CD4-positive, alpha-beta T cell treated with Interleukin-6 at 100 ng/mL for 8 hours (primary cell): ENCODE data around the gene MMAB.

ENCODE experiments used
- DNase-seq: peaks from one replicate; pipeline ENCODE4 v3.0.0-alpha.2; 2020; ENCODE audit warnings: mixed read lengths, low spot score

Gene MMAB

DNA sequence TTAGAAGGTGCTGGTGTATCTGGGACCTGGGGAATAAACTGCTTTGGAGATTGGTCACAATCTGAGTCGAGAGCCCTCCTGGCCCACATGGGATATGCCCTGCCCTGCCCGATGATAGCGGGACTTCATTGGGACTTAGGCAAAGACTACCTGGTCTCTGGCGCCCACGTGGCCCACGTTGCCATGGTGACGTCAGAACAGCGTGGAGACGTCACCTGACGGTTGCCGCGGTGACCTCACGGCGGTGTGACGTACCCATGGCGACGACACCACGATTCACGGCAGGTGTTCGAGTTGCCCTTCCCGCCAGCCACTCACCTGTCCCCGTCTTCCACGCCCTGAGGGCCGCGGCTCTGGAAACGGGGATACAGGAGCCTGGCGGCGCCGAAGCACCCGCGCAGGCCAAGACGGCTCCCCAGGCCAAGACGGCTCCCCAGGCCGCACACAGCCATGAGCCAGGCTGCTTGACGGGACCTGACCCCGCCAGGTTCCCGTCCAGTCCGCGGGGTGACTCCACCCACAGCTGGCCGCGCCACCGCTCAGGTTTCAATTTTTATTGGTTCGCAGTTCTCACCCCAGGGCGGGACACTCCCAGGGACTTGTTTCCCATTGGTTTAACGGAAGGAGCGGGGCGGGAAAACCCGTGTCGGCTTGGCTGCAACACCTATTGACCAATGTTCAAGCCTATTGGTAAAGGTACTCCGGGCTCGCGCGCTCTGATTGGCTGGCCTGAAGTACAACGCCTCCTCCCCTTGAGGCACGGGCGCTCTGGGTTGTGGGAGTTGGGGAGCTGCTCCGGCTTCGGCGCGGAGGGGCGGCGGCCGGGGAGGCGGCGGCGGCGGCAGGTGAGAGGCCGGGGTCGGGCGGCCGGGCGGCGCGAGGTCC, at the start of gene MMAB, which contains the start of gene MVK:
MMAB (minus strand) TSS at position 476 of the 885 bp plus-strand sequence; CDS start at position 452, 24 bp downstream.
MVK (plus strand) TSS at position 766 of the 885 bp plus-strand sequence. CDS start 1,029 bp downstream, outside the sequence.
- DNase-seq = peak; percentile 99

DNA sequence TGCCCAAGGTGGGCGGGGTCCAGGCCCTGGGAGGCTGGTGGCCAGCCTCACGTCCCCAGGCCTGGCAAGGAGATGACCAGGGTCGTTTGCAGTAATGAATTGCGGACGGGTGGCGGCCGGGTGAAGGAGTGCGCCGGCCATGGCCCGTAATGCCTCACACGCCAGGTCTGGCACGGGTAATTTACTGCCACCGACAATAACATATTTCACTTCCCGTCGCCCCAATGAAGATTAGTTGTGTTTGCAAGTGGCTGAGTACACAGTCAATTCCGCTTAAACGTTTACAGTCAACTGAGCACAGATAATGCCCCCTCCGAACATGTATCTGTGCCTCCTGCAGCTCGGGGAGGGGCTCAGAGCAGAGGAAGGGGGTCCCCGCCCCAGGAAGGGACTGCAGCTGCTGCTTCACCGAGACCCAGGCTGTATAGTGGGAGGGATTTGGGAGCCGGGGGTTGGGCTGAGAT, 48.6 kb upstream of the MMAB start:
- DNase-seq = no peak

DNA sequence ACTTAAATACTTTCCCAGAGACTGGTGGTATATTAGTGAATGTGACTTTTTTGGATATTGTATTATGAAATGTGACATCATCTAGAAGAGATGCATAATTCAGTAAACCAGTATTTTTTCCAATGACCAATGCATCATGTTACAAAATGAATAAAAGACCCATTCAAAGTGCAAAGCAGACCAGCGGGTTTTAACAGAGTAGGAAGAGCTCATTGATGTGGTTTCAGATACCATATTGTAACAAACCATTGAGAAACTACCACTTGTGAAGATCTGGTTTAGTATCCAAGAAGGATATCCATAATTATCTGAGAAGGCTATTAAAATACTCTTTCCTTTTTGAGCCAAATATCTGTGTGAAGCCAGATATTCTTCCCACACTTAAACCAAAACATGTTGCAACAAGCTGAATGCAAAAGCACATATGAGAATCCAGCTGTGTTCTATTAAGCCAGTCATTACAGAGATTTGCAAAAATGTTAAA, 47.9 kb upstream of the MMAB start:
- no peak for DNase-seq

DNA sequence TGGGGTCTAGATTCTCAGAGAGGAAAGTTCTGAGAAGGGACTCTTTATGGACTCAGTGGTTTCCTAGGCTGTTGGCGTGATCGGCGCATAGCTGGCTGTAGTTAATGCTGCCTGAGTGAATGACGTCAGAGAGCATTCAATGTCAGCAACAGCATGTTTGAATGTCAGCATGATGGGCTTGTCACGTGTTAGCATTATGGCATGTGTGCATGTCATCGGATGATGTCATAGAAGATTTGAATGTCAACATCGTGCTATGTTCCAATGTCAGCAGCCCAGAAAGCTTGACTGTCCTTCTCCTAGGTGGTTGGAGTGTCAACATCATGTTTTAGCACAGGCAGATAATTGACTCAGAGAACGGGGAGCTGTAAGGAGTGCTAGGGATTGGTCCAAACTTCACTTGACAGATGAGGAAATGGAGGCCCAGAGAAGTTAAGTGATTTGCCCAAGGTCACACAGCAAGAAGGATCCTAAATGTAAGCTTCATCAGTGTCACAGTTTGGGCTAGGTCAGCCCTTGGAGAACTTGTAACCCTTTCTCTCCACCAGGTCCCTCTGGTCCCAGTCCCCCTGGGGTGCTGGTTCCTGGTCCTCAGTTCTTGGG, 45.8 kb upstream of the MMAB start:
- no peak for DNase-seq

DNA sequence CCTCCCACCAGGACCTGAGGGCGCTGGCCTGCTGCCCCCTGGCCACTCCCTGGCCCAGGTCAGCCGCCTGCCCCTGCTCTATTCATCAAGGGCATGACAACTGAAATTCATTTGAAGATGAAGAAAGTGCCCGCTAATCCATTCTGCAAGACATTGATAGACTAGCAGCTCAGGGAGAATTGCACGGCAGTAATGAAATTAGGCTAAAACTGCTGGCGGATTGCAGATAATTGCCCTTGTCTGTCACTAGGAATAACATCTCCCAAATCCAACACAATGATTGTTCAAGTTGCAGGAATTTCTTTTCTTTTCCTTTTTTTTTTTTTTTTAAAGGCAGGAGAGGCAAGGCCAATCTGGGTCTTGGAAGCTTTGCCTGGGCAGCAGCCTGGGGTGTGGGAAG, 44.8 kb upstream of the MMAB start:
- no peak for DNase-seq

DNA sequence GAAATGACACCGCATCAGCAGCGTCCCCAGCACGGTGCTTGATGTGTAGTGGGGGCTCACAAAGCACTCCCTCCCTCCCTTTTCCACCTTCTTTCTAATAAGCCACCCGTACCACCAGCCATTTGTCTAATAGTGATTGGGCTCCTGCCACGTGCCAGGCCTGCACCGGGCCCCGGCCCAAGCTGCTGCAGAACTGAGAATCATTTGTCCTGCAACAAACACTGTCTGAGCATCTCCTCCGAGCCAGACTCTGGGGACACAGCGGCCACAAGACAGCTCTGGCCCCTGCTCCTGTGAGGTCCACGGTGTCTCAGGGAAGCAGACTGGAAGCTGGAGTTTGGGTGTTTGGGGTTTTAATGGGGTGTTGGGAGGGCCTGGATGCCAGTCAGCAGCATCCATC, 44.2 kb upstream of the MMAB start:
- DNase-seq = no peak

DNA sequence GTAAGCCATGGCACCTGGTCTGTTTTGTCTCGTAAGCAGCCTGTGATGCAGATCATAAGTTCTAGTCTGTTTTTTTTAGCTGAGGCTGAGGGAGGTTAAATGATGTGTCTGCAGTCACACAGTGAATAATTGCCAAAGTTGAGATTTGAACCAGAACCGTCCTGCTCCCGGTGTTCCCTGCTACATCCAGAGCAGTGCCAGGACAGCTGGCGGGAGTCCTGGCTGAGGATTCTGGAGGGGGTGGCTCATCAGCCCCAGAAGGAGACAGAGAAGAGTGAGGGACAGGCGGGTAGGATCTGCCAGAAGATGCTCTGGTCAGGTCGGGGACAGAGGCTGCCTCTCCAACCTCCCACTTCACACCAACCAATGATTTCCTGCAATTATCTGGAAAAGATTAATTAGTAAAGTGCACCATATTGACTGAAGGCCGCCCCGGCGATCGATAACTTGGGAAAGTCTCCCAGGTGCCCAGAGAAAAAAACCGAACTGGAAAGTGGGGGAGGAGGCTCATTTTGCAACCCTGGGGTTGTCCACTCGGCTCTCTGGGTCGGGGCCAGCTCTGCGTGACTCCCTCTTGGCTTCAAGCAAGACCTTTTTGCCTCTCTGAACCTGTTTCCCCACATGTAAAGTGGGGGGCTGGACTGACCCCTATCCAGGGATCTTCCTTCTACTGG, 42.4 kb upstream of the MMAB start:
- no peak for DNase-seq

DNA sequence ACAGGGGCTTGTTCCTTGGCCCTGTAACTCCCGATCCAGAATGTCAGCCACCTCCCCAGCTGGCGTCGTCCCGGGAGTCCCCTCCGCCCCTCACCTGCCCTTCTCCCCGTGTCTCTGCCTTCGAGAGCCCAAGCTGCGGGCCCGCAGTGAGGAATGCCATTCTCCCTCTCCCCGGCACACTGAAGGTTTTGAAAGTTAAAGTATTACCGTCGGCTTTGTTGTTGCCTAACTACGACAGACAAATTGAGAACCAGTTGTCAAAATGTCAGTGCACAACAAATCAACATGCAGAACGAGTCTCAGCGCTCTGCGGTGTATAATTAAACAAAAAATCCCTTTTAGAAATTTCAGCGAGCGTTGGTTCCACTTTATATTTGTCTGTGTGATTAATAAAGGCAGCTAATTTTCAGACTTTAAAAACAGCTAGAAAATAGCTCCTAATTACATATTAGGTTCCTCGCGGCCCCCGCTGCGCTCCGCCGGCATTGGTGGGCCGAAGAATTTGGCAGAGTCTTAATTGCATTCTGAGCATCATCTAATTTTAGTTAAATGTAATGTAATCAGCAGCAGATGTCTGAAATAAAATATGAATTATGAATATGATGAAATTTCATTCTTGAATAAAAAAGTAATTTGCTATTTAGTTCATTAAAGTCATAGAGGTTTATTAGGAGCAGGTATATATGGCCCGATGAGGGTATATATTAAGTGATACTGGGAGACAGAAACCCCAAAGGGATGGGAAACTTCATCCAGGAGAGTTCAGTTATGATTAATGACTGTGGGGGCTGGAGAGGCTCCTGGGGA, 40.5 kb upstream of the MMAB start:
- DNase-seq = no peak

DNA sequence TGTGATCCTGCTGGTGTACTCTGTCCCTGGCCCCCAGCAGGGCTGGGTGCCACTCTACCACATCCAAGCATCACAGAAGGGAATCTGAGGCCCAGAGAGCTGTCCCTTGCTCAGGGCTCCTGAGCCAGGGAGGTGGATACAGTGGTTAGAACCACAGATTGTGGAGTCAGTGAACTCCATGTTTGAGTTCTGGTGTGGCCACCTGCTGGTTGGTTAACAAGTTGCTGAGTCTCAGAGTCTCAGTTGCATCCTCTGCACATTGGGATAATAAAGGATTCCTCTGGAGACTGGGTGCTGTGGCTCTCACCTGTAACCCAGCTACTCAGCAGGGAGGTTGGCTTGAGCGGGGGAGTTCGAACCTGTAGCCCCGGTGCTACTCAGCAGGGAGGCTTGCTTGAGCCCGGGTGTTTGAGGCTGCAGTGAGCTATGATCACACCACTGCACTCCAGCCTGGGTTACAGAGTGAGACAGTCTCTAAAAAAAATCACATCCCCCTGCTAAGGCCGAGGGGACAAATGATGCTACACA, 39.7 kb upstream of the MMAB start:
- DNase-seq = no peak

DNA sequence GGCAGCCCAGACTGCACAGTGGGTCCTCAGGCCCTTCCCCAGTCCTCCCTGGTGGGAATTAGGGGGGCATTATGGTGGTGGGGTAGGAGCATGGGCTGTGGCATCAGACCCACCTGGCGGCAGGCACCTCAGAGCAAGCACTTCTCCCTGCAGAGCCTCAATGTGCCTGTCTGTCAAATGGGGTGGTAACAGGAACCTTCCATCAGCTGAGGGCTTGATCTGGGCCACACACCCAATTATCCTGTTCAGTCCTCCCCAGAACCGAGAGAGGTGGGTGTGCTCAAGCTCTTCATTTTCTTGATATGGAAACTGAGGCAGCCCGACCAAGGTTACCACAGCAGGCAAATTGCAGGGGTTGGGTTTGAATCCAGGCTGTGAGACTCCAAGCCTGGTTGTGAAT, 38.7 kb upstream of the MMAB start:
- no peak for DNase-seq

DNA sequence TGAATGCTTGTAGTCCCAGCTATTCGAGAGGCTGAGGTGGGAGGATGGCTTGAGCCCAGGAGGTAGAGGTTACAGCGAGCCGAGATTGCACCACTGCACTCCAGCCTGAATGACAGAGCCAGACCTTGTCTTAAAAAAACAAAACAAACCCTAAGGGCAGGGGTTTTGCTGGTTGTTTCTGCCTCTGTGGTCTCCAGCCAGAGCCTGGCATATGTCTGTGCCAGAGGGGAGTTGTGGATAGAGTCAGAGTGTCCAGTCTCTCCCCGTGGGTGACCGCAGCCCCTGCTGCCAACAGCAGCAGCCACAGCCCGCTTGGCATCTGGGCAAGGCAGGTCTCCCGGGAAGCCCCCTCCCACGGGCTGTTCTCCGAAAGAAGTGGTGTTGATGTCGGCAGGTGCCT, 37.9 kb upstream of the MMAB start:
- no peak for DNase-seq

DNA sequence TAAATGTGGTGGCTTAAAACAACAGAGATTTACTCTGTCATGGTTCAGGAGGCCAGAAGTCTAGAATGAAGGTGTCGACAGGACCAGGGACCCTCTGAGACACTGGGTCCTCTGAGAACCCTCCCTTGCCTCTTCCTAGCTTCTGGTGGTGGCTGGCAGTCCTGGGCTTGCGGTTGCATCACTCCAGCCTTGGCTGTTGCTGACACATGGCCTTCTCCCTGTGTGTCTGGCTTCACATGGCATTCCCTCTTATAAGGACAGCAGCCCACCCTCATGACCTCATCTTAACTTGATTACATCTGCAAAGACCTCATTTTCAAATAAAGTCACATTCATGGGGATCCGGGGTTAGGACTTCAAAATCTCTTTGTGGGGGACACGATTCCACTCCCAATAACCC, 37.2 kb upstream of the MMAB start:
- no peak for DNase-seq

DNA sequence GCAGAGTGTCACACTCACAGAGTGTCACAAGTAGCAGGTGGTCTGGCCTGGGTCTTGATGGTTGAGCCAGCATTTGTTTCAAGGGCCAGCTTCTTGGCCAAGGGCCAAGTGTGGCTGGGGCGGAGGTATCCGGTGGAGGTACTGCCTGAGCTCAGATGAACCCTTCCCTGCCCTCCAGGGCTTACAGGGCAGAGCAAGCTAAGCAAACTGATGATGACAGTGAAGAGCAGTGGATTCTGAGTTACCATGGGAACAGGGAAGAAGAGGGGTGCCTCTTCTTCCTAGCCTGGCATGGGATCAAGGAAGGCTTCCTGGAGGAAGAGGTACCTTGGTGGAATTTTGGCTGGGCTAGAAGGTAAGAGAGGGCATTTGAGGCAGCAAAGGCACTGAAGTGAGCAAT, 36.0 kb upstream of the MMAB start:
- no peak for DNase-seq

DNA sequence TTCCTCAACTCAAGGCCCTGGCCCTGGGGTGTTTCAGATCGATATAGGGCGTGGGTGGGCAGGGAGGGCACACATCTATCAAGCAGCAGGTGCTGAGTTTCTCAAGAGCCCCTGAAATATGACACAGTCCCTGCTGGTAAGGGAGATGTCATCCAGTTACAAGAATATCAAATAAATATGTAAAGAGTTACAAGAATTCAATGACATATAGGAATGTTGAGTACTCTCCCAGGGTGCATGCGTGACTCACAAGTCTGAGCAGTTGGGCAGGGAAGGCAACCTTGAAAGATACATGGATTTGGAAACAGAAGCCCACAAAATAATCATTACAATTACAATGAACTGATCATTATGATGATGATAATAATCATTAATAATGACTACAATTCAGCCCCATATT, 35.5 kb upstream of the MMAB start:
- no peak for DNase-seq

DNA sequence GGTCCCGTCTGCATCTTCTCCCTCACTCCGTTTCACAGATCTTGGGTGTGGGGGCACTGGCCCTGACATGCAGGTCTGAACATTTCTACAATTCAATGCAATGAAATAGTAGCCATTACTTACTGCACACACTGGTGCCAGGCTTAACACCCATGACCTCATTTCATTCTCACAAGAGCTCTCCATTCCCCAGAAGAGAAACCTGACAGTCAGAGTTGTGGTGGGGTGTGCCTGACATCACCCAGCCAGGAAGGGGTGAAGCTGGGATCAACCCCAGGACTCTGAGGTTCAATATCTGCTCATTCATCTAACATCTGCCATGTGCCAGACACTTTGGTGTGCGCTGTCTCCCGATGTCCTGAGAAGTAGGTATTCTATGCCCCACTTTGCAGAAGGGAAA, 35.0 kb upstream of the MMAB start:
- DNase-seq = no peak

DNA sequence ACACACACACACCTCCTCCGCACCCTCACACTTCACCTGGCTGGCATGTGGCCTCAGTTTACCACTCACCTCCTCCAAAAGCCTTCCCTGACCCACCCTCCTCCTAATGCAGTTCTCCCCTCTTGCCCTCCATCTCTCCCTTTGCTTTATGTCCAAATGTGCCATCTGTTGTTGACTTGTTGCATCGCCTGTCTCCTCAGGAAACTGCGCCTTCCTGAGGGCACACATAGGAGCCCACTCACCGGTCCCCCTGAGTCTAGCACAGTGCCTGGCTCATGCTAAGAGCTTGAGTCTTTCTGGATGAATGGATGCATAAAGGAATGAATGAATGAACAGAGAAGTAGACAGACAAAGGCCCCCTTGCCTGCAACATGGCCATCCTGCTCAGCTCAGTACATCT, 34.3 kb upstream of the MMAB start:
- DNase-seq = no peak

DNA sequence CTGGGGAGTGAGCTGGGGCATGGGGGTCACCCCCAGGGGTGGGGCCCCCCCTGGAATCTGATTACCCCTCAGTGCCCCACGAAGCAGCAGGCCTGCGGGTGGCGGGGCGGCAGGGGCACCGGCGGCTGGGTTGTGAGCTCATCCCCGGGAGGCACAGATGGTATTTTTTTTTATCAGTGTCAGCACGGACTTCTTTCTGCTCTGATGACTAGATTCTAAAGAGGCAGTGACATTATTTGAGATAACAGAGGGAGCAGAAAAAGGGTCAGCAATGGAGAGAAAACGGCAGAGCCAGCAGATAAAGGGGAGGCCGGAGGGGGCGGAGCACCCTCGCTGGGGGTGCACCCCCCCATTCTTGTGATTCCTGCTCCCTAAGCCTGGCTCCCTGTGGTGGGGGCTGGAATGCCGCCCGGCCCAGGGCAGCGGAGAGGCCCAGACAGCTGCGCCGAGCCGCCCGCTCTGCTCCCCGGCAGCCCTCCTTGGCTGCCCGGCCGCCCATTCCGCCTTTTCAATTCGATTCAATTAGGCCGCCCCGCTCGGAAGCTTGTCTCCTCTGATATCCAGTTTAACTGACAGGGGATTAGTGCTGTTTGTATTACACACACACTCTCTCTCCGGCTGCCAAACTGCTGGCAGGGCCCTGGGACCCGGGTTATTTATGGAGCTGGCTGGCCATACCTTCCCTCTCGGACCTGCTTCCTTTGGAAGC, 33.2 kb upstream of the MMAB start:
- no peak for DNase-seq

DNA sequence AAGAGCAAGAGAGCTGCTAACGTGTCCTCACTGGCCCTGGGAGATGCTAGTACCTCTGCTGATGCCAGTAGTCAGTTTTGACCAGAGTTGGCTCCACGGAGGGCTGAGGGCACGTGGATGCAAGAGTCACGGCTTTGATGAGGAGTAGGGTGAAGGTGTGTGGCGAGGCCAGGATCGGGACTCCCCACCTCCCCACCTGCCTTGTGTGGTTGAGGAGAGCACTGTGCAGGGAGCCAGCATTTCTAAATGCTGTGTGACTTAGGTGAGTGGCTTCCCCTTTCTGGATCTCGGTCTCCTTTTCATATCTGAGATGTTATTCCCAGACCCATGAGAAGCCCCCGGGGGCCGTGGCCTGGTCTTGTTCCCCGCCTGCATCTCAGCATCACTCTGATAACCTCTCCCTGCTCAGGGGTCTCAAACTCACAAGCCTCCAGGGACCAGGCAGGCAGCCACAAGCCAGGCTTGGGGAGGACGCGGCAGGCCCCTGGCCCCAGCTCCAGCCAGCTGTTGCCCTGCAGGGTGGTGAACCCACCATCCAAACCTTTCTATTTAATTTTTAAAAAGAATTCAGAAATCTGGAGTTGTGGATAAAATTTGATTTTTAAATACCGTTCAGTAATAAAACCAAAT, 32.4 kb upstream of the MMAB start:
- DNase-seq = no peak

DNA sequence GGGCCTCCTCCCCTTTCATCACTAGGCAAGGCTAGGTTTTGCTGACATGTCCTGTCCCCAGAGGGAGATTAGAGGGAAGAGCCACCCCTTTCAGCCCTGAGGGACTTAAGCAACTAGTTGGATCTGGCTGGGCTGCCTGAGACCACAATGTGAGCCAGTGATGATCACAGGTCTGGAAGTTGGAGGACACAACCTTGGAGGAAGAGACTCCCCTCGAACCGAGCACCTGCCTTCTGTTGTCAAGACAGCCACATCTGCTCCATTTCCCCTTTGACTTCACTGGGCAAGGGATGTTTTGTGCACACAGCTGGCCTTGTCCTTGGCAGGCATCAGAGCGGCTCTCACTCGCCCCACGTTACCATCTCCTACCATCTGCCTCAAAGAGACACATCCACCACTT, 31.7 kb upstream of the MMAB start:
- no peak for DNase-seq

DNA sequence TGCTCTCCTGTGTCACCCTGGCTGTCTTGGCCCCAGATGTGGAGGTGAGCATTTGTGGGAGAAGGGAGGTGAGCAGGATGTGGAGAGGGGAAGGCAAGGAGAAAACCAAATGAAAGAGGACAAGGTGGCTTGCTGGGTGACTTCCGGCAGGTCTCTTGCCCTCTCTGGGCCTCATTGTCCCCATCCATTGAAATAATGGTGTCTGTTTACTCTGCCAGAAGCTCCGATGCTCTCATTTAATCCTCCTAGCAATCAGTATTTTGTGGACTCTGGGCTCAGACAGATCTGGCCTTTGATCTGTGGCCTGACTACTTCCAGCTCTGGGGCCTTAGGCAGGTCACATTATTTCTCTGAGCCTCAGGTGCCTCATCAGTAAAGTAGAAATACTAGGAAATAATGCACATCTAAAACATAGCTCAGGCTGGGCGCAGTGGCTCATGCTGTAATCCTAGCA, 30.9 kb upstream of the MMAB start:
- DNase-seq = no peak
